NCI-H187 (cell line): Measurements from ENCODE around the gene NLGN2.

Source experiments
- DNase-seq, 2 experiments: peaks; one replicate each; lab custom pipeline; 2025; lab: John Stamatoyannopoulos, UW

Gene NLGN2

DNA sequence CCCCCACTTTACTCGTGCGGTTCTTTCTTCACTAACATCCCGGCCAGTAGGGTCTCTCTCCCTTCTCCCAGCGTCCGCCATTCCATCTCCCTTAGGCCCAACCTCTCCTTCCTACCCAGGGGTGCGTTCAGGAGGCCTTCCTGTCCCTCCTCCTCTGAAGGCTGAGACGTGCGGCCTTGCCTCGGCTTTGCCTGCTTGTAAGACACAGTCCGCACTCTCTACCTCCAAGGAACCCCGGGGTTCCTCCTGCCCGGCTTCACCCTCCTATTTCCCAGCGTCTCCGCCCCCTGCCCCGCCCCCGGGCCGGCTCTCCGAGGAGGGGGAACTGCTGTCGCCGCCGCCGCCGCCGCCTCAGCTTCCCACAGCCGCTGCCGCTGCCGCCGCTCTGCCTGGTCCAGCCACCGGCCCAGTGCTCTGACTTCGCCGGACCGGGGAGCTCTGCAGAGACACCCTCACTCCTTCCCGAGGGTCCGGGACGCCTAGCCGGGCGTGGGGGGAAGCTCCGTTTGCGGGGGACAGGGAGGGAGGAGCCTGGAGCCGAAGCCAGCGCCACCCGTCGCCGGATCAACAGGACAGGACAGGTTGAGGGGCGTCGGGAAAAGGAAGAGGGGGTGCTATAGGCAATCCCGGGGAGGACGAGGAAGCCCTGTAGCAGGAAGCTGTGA is 30.4 kb downstream of the NLGN2 start:
- DNase-seq, result no peak

DNA sequence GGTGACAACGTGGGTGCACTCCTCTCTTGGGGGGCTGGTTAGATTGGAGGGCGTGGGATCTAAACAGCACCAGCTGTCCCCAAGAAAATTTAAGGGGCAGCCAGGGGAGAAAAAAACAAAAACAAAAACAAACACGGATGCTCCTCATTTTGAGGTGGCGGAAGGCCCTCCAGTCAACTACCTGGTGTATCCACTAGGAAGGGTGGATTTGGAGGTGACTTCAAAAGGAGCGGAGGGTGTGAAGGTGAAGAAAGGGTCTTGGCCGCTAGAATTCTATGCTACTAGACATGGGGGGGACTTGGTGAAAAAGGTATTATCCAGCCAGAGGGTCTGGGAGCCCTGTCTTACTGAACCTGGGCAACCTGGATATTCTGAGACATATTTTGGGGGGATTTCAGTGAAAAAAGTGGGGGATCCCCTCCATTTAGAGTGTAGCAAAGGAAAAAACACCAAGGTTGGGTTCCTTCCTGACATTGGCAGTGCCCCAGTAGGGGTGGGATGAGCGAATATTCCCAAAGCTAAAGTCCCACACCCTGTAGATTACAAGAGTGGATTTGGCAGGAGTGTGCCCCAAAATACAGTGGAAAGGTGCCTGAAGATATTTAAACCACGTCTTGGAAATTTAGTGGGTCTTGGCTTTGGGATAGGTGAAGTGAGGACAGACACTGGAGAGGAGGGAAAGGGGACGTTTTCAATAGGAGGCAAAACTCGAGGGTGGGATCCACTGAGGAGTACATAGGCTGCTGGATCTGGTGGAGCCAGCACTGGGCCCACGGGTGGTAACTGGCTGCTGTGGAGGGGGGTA is 31.2 kb downstream of the NLGN2 start:
- no peak for DNase-seq

DNA sequence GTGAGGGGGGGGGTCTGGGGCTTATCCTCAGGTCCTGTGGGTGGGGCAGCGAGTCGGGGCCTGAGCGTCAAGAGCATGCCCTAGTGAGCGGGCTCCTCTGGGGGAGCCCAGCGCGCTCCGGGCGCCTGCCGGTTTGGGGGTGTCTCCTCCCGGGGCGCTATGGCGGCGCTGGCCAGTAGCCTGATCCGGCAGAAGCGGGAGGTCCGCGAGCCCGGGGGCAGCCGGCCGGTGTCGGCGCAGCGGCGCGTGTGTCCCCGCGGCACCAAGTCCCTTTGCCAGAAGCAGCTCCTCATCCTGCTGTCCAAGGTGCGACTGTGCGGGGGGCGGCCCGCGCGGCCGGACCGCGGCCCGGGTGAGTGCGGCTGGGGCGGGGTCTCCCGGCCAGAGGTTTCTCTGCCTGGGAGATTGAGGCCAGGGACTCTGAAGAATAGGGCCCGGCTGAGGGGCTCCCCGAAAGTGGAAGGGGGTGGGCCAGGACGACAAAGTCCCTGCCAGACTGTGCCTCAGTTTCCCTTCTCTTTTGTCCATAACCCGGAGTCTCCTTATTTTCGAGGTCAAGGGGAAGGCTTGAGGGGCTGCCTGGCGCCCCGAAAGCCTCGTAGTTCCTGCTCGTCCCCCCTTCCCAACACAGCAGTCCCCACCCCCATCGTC is 31.9 kb downstream of the NLGN2 start, which contains the start of gene FGF11:
TSS of gene FGF11 (plus strand) at position 51 of the 651 bp plus-strand sequence. CDS start at position 160, 109 bp downstream.
- no peak for DNase-seq

DNA sequence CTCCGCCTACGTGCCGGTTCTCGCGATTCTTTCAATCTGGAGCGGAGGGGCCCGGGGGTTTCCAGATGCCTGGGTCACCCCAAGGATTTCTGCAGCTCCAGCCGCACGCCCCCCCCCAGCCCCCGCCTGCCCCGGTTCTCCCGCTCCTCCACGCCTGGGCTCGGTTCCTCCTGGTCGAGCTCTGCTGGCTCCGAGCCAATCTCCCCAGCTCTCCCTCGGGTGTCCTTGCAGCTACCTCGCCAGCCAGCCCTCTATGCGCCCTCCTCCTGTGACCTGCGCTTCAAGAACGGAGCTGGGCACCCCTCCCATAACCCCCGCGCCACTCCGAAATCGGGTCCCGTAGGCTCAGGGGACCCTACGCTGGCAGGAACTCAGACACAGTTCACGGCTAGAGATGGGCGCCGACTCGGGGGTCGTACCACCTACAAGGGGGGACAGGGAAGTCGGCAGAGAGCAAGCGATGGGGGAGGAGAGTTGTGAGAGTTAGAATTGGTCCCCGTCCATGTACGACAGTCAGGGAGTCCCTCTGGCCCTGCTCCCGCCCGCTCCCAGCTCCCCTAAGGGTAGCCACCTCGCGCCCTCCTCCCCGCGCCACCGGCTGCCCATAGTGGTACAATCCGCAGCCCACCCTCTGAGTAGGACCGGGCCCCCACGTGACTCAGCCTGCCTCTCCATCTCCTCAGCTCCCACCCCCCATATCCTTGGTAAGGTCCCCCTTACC is 32.6 kb downstream of the NLGN2 start:
- no peak for DNase-seq

DNA sequence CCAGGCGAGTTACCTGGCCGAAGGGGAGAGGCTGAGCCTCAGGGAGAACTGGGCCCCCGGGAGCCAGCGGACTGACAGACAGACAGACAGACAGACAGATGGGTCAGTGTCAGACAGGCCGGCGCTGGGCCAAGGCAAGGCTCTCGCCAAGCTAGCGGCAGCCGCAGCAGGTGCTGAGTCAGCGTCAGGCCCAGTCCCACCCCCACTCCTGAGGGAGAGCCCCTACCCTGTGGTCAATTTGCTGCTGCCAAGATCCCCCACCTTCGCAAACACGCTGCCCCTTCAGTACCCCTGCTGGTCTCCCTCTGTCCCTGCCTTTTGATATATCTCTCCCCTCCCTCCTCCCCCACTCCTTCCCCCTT is 33.2 kb downstream of the NLGN2 start:
- no peak for DNase-seq

DNA sequence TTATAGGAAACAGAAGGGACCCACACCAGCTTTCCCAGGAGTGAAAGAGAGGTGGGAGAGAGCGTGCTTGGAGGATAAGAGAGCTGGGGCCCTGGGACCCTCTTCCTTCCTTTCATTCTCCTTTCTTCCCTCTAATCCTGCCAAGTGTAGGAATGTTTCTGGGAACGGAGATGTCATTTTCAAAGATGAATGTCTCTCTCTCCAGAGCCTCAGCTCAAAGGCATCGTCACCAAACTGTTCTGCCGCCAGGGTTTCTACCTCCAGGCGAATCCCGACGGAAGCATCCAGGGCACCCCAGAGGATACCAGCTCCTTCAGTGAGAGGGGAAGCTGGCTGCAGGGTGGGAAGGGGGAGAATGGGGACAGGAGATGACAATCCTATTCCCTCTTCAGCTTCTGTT is 33.6 kb downstream of the NLGN2 start:
- no peak for DNase-seq

DNA sequence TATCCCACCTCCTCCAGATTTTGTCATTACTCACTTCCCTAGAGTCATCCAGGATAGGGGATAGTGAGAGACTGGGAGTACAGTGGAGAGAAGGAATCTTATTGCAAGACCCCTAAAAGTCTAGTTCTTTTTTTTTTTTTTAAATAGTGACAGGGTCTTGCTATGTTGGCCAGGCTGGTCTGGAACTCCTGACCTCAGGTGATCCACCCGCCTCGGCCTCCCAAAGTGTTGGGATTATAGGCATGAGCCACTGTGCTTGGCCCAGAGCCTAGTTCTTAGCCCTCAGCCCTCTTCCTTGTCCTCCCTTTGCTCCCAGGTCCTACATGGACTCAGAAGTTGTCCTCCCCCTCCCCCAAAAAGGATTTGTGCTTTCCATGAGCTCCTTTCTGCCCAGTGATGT is 34.5 kb downstream of the NLGN2 start:
- DNase-seq, result no peak

DNA sequence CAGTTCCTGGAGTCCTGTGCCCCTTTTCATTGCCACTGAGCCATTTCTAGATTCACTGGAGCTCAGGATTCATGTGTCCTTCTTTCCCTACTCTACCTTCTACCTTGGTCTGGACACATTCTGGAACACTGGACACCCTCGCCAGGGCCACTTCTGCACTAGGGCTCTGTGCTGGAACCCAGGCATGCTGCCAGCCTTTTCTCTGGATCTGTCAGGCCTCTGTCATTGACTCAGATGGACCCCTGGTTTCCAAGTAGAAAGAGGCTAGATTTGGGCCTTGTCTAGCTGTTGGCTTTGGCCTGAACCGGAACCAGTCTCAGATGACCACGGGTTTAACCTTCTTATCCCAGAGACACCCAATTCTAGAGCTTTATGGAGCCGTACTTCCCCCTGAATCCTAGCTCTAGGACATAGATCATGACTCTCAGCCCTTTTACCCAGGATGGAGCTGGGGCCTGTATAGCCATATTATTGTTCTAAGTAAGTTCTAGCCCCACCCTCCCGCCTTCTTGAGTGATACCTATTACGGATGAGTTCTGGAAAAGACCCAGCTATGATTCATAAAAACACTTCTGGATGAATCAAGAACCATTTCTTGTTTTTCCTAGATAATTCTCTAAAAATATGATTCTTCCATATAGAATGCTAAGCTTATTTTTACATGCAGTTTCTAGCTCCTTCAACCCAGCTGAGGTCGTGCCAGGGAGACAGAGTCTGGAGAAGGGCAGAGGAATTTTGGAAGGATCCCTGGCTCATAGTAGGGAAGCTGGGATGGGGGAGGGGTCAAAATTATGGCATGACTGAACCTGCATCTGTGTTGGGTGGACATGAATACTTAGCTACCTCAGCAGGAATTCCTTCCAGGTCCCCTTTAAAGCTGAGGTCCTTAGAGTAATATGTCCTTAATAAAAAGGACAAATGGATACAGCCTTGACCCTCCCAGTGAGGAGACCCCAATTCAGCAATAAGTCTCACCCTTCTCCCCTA is 36.1 kb downstream of the NLGN2 start:
- no peak for DNase-seq

DNA sequence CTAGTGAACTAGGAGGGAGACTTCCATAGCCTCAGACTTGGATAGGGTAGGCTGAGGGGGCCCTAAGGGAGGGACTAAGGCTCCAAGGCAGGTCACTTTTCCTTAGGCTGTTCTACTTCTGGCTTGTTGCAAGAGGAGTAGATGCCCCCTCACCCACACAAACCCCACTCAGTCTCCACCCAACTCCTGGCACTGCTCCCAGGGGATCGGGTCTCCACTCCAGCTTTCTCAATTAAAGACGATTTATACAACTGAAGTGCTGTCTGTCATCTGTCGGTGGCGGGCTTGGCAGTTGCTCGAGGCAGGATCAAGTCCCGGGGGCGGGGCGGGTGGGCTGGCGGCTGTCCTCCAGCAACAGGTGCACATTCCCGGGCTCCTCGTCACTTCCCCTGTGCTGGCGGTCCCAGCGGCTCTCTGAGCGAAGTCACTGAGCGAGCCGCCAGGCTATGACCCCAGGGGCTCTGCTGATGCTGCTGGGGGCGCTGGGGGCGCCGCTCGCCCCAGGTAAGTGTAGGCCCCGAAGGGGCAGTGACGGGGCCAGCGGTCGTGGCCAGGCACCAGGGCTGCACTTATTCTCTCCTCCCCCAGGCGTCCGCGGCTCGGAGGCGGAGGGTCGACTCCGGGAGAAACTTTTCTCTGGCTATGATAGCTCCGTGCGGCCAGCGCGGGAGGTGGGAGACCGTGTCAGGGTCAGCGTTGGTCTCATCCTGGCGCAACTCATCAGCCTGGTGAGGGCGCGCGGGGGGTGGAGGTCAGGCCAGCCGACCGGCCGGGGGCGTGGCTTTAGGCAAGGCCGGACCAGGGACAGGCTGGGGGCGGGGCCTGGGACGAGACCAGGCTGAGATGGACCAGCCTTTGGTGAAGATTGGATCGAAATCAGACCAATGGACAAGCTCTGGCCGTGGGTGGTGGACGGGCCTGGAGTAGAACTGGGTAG is 37.3 kb downstream of the NLGN2 start, which contains the start of gene CHRNB1:
TSS of gene CHRNB1 (plus strand) at position 380 of the 937 bp plus-strand sequence. CDS start at position 447, 67 bp downstream.
- DNase-seq, result no peak

DNA sequence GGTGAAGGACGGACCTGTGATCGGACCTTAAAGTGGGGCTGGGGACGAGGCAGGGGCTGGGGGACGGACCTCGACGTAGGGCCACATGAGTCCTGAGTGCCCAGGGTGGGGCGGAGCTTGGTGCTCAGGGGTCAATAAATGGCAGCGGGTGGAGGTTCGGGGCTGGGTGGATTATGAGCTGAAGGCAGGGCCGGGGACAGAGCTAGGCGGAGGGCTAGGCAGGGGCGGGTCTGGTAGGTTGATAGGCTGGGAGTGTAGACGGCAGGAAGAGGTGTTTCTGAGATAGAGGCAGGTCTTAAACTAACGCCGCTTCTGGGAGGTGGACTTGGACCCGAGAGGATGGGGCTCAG is 37.9 kb downstream of the NLGN2 start:
- DNase-seq, result no peak

DNA sequence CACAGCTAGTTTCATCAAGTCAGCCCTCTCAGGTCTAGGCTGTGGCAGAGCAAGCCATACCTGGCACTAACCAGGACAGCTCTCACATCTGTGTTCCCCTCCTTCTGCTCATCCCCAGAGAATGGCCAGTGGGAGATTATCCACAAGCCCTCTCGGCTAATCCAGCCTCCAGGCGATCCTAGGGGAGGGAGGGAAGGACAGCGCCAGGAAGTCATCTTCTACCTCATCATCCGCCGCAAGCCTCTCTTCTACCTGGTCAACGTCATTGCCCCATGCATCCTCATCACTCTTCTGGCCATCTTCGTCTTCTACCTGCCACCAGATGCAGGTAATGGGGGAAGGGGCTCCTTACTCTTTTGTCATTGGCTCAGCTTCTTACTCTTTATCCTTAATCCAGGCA is 40.8 kb downstream of the NLGN2 start:
- no peak for DNase-seq

DNA sequence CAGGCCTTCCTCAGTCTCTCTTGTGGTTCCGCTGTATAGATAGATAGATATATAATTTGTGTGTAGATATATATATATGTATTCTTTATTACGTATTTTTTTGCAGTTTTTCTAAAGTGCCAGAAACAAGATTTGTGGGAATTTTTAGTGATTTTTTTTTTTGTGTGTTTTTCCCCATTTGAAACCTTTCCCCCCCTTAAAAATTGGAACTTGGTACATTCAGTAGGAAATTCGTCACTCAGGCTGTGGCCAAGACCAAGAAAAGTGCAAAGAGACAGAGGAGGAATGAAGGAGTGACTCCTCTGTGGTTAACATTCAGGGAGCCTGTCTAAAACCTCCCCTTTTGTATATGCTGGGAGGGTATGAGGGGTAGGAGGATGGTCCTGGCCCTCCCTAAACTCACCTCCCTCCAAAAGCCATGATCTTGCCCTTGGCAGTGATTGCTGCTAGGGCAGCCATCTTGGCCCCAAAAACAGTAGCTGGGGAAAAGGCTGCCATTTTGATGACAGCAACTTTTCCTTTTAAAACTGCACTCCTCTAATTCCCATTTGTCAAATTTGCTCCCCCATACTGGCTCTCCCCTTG is 52.4 kb downstream of the NLGN2 start:
- no peak for DNase-seq

DNA sequence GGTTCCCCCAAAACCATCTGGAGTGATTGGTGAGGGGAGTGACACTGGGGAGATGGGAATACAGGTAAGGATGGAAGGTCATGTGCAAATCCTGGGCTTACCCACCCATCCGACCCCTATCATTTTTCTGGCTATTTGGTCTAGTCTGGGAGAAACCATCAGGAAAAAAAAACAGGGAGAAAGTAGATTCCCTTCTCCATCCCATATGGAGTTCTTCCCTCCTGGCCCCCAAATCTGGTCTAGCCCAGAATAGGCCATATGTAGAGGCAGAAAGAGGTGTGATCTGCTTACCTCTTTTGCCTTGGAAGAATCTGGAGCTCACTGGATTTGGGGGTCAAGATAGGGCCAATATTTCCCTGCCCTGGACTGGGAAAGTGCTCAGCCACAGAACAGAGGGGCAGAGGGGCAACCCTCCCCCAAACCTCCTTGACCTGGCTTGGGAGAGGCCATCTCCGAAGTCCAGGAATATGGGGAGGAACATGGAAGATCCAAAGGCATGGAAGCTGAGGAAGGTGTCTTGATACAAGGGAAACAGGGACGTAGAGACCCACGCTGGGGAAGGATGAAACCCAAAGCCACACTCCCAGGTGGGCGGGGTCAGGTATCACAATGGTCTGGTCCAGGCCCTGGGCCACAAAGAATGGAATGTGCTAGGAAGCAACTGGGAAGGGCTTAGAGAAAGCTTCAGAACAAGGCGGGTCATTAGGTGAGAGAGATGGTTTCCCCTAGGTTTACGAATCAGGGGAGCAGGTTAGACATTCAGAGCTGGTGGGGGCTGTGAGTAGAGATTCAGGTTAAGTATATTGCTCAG is 53.4 kb downstream of the NLGN2 start:
- no peak for DNase-seq

DNA sequence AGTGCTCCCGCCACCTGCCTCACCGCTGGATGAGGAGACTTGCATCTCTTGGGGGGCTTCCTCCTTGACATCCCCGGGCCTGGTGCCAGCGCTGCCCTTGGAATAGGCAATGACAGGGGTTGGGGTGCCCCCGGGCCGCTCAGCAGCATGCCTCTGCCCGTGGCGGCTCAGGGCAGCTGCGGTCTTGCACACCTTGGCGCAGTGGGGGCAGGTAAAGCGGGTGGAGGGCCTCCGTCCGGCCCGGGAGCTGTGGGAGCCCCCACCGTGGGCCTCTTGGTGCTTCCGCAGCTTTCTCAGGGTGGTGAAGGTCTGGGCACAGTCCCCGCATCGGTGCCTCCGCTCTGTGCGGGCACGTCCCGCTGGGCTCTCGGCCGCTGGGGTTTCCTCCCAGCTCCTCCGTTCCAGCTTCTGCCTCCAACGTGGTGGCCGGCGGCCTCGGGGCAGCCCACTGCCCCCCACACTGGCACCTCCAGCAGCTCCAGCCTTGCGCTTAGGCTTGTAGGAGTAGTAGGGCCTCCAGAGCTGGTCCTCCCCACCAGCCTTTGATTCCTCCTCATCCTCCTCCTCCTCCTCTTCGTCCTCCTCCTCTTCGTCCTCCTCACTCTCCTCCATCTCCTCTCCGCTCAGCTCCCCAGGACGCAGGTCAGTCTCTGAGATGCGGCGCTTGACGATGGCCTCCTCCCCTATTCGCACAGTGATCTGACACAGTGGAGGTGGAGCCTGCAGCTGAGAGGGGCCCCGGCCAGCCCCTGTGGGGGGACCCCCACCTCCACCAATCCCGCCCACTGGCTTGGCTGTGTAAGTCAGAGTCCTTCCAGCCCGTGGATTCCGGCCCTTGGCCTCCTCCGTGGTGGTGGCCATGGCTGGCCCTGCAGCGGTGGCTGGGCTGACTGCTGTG is 55.1 kb downstream of the NLGN2 start:
- DNase-seq, result no peak

DNA sequence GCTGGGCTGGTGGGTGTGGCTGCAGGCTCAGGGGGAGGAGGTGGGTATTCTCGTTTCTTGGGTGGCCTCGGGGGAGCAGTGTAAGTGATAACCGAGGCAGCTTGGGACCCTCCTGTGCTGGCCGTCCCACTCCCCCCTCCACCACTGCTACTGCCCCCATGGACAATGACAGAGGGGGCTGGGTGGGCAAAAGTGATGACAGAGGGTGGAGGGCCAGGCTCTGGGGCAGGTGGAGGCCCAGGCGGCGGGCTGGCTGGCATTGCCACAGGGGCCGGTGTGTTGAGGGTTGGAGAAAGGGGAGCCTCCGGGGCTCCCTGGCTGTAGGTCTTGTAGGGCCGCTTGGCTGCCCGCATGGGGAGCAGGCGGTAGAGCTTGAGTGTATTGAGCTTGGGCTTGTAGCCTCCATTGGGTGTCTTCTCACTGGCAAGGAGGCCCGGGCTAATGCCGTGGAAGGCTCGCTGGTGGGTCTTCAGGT is 55.8 kb downstream of the NLGN2 start:
- no peak for DNase-seq

DNA sequence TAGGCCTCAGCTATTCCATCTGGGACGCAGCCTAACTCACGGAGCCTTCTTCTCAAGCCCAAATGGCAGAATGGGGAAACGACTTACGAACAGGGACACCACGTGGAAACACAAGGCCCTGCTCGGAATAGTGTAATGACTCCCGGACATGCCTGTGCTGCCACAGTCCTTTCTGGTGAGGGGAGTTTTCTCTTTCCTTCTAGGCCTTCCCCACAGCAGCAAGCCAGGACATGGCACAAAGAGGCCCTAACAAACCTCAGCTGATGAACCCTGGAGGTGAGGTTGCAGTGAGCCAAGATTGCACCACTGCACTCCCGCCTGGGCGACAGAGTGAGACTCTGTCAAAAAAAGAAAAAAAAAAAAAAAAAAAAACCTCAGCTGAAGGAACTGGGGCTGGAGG is 56.4 kb downstream of the NLGN2 start:
- DNase-seq, result no peak

DNA sequence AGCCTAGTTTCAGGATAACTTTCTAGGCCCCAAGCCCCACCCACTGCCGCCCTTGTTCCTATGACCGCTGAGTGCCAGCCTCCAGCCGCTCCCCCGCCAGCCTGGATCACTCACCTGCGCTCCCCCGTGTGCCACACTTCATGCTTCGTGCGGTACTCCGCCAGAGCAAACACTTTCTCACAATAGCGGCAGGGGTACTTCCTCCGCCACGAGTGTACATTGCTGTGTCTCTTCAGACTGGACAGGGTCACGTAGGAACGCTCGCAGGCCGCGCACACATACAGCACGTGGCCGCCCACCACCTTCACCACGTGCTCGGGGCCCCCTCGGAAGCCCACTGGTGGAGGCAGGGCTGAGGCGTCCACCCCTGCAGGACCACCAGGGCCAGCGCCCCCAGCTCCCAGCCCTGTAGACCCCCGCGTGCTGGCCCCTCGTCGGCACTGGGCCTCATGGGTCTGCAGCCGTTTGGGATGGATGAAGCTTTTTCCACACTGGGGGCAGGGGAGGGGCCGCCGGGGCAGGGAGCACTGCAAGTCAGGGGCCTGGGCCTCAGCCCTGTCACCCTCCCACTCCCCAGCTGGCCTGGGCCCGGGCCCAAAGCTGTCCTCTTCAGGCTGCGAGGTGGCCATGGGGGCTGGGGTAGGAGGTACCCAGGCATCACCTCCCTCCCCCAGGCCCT is 58.1 kb downstream of the NLGN2 start:
- DNase-seq, result no peak
